ENCODE data around the gene KRTAP12-4.
A peak's percentile ranks its signal among the peaks of the same experiment; 100 is the strongest.
"Not testable (repeated sequence)": the region's sequence is repeated elsewhere in the genome, so short reads cannot be mapped to it uniquely, and the experiment has no call there.

Gene KRTAP12-4

DNA sequence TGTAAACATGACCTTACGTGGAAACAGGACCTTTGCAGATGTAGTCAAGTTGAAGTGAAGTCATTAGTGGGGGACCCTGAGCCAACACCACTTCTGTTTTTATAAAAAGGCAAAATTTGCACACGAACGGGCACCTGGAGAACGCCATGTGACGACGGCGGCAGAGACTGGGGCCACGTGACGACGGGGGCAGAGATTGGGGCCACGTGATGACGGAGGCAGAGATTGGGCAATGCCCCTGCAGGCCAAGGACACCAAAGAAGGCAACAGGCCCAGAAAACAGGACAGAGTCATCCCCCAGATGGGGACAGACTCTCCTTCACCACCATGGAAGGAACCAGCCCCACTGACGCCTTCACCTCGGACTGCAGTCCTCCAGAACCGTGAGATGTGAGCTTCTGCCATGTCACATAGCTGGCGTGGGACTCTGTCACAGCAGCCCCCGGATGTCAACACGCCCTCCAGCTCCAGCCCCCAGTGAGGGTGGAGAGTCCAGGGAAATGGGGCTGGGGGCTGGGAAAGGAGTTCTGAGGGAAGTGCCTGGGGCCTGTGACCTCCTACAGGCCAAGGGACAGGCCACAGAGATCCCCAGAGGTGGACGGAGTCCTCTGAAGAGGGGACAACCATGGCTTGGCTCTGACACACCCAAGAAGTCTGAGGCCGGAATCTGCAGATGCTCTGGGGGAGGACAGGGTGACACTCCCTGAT, 4.0 kb downstream of the KRTAP12-4 start:
- Histone ChIP-seq H3K27me3 (no peaks in the 10 kb centered on the region), H3K4me3 (no peak overlapping the region), H4K20me1 (no peaks in the 10 kb centered on the region), H3K36me3 (no peaks in the 10 kb centered on the region), H3K4me1 (peaks cover 0 to 72% (median 53%) of the 10 kb centered on the region in 10 experiments; a peak in 17 of 20 replicates), H3K4me2 (peak overlapping the region in 7 of 11 experiments; percentile 15 to 45 (median 20); a peak in 9 of 22 replicates), H3K9me3 (replicated peaks in 1 of 11) (peaks cover 19 to 66% (median 52%) of the 10 kb centered on the region in 11 experiments), H3K27ac (no peak overlapping the region), H3K9ac (no peak overlapping the region)
- TF ChIP-seq Cebpa-rat (IDR thresholded peaks at IDR 0.05), result no peak

DNA sequence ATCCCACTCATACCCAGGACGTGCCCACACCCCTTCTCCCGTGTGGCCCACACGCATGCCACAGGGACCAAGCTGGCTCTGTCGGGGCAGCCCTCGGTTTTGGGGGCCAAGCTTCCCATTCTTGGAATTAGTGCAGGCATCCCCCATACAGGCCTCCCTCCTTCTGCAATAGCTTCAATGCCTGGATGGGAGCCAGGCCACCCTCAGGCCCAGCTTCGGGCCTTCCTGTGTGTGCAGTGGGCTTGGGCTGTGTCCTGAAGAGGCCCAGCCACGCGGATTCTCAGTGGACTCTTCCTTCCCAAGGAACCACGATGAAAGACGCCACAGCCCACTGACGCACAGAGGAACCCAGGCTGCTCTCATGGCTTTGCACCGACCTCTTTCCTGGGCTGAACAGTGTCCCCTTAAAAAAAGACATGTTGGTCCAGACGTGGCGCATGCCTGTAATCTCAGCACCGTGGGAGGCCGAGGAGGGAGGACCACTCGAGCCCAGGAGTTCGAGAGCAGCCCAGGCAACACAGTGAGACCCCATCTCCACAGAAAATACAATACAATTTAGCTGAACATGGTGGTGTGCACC, 4.8 kb downstream of the KRTAP12-4 start:
- no peak for TF ChIP-seq Cebpa-rat (IDR thresholded peaks at IDR 0.05)
- H3K9me3 ChIP-seq (replicated peaks in 1 of 11), result peaks cover 27 to 66% (median 54%) of the 10 kb centered on the region in 11 experiments
- no peaks in the 10 kb centered on the region for H3K27me3 ChIP-seq
- peaks cover 0 to 68% (median 50%) of the 10 kb centered on the region in 10 experiments; a peak in 17 of 20 replicates for H3K4me1 ChIP-seq
- no peak overlapping the region for H3K9ac ChIP-seq
- H3K36me3 ChIP-seq, result no peaks in the 10 kb centered on the region
- H3K4me3 ChIP-seq, result no peak overlapping the region
- H3K27ac ChIP-seq, result no peak overlapping the region
- peak overlapping the region in 9 of 11 experiments; percentile 10 to 66 (median 41); a peak in 14 of 22 replicates for H3K4me2 ChIP-seq
- H4K20me1 ChIP-seq, result no peaks in the 10 kb centered on the region

DNA sequence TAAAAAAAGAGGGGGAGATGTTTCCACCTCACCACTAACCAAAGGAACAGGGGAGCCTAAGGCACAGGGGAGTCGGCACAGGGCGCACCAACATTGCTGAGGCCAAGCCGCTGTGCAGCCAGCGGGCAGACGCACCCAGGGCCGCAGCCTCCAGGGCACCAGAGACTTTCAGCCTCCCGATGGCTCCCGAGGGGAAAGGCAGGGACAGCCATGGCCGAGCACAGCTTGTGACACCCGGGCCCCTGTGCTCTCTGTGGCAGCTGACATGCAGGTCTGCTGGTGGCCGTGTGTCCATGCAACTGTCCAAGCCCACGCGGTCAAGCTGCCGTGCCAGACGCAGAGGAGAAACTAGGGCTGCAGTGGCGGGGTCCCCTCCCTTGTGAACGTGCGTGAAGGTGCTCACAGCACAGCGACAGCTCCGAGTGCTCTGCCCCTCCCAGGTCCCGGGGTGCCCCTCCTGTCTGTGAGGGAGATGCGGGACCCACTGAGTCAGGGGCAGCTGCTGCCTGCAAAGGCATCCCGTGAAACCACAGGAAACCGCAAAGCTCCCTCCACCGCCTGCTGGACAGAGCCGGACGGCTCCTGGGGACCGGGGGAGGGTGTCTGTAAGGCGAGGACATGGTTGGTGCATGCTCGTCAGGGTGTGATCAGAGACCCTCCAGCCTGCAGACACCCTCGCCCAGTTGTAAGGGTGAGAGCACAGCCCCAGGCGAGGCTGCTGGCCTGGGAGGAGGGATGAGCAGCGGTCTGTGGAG, 5.7 kb downstream of the KRTAP12-4 start:
- Histone ChIP-seq H3K4me2 (peak overlapping the region; percentile 10 to 66 (median 40); a peak in 17 of 22 replicates), H4K20me1 (no peaks in the 10 kb centered on the region), H3K4me1 (peaks cover 0 to 59% (median 41%) of the 10 kb centered on the region in 10 experiments; a peak in 17 of 20 replicates), H3K4me3 (no peak overlapping the region), H3K9me3 (replicated peaks in 1 of 11) (peaks cover 31 to 66% (median 54%) of the 10 kb centered on the region in 11 experiments), H3K36me3 (no peaks in the 10 kb centered on the region), H3K9ac (no peak overlapping the region), H3K27ac (no peak overlapping the region), H3K27me3 (no peaks in the 10 kb centered on the region)
- no peak for TF ChIP-seq Cebpa-rat (IDR thresholded peaks at IDR 0.05)

- no peak overlapping the region for H3K4me3 ChIP-seq
- H3K9ac ChIP-seq, result no peak overlapping the region
- H3K4me2 ChIP-seq, result peak overlapping the region in 6 of 11 experiments; percentile 0 to 43 (median 19); a peak in 4 of 22 replicates
- no peaks in the 10 kb centered on the region for H3K27me3 ChIP-seq
- H3K9me3 ChIP-seq (replicated peaks in 1 of 11), result peaks cover 40 to 66% (median 55%) of the 10 kb centered on the region in 11 experiments
- no peak overlapping the region for H3K27ac ChIP-seq
- H4K20me1 ChIP-seq, result no peaks in the 10 kb centered on the region
- TF ChIP-seq Cebpa-rat (IDR thresholded peaks at IDR 0.05), result no peak
- H3K4me1 ChIP-seq, result peaks cover 0 to 44% (median 31%) of the 10 kb centered on the region in 10 experiments; a peak in 17 of 20 replicates
- H3K36me3 ChIP-seq, result no peaks in the 10 kb centered on the region
Measured at GRCh38 chr21:44647222-44647552, 7.3 kb downstream of the KRTAP12-4 start.

DNA sequence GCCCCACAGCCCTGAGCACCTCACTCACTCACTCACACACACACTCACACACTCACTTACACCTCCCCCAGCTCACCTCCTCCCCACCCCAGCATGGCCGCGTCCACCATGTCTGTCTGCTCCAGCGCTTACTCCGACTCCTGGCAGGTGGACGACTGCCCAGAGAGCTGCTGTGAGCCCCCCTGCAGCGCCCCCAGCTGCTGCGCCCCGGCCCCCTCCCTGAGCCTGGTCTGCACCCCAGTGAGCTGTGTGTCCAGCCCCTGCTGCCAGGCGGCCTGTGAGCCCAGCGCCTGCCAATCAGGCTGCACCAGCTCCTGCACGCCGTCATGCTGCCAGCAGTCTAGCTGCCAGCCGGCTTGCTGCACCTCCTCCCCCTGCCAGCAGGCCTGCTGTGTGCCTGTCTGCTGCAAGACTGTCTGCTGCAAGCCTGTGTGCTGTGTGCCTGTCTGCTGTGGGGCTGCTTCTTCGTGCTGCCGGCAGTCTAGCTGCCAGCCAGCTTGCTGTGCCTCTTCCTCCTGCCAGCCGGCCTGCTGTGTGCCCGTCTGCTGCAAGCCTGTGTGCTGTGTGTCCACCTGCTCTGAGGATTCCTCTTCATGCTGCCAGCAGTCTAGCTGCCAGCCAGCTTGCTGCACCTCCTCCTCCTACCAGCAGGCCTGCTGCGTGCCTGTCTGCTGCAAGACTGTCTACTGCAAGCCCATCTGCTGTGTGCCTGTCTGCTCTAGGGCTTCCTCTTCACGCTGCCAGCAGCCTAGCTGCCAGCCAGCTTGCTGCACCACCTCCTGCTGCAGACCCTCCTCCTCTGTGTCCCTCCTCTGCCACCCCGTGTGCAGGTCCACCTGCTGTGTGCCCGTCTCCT, 7.9 kb downstream of the KRTAP12-4 start, which contains the start of gene KRTAP10-11:
Gene KRTAP10-11 (plus strand): TSS at position 49 of the 856 bp plus-strand sequence. CDS start 45 bp downstream, at position 94.
- not testable (repeated sequence) for H3K27me3 ChIP-seq, H3K27ac ChIP-seq
- peak within 1 kb of the TSS in 6 of 11 experiments; percentile 0 to 43 (median 19); a peak in 3 of 22 replicates for H3K4me2 ChIP-seq

DNA sequence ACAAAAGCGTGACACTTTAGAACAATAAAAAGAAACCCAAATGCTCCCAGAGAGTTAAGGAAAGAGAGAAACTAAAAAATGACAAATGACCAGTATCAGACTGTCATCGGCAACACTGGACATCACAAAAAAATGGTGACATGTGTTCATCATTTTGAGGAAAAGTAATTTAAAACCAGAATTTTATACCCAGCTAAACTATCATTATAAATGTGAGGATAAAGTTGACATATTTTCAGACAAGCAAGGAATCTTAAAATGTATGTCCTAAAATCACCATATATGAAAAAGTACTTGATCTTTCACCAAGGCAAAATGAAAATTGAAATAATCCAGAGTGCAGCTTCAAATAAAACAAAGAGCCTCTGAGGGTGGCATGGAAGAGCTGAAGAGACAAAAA, 9.6 kb downstream of the KRTAP12-4 start:
- H3K27me3 ChIP-seq, result no peaks in the 10 kb centered on the region
- H3K36me3 ChIP-seq, result no peaks in the 10 kb centered on the region
- H3K4me3 ChIP-seq, result peak overlapping the region in 1 of 10 experiments; percentile 7; a peak in 1 of 20 replicates
- no peak for TF ChIP-seq Cebpa-rat (IDR thresholded peaks at IDR 0.05)
- H3K27ac ChIP-seq, result no peak overlapping the region
- H3K4me1 ChIP-seq, result peaks cover 0 to 28% (median 22%) of the 10 kb centered on the region in 10 experiments; a peak in 17 of 20 replicates
- no peaks in the 10 kb centered on the region for H4K20me1 ChIP-seq
- H3K9me3 ChIP-seq (replicated peaks in 1 of 11), result peaks cover 58 to 67% (median 61%) of the 10 kb centered on the region in 11 experiments
- H3K4me2 ChIP-seq, result no peak overlapping the region
- no peak overlapping the region for H3K9ac ChIP-seq

More for the DNA sequence above, 7.9 kb downstream of the KRTAP12-4 start, which contains the start of gene KRTAP10-11:
- H3K9ac ChIP-seq, H4K20me1 ChIP-seq, H3K36me3 ChIP-seq: not testable (repeated sequence)
- Histone ChIP-seq H3K4me3 (peak within 1 kb of the TSS in 1 of 10 experiments; percentile 7; a peak in 1 of 20 replicates), H3K9me3 (replicated peaks in 1 of 11) (peaks cover 44 to 66% (median 55%) of the 10 kb centered on the region in 11 experiments), H3K4me1 (peaks cover 0 to 42% (median 31%) of the 10 kb centered on the region in 10 experiments; a peak in 17 of 20 replicates)

GRCh38 chr21:44643741-44644310, 10.6 kb downstream of the KRTAP12-4 start:
- Histone ChIP-seq H3K27me3 (no peaks in the 10 kb centered on the region), H3K4me1 (peaks cover 0 to 20% (median 13%) of the 10 kb centered on the region in 10 experiments; a peak in 17 of 20 replicates)

GRCh38 chr21:44640761-44641160, 13.7 kb downstream of the KRTAP12-4 start:
- Histone ChIP-seq H3K36me3 (no peaks in the 10 kb centered on the region), H3K27me3 (no peaks in the 10 kb centered on the region)
- TF ChIP-seq Cebpa-rat (IDR thresholded peaks at IDR 0.05), result no peak

More at GRCh38 chr21:44643741-44644310, 10.6 kb downstream of the KRTAP12-4 start:
- peaks cover 59 to 66% (median 61%) of the 10 kb centered on the region in 11 experiments for H3K9me3 ChIP-seq (replicated peaks in 1 of 11)
- no peak for TF ChIP-seq Cebpa-rat (IDR thresholded peaks at IDR 0.05)
- H3K36me3 ChIP-seq, result no peaks in the 10 kb centered on the region
- H3K4me2 ChIP-seq, result no peak overlapping the region
- no peaks in the 10 kb centered on the region for H4K20me1 ChIP-seq
- H3K27ac ChIP-seq, result no peak overlapping the region
- no peak overlapping the region for H3K9ac ChIP-seq
- H3K4me3 ChIP-seq, result 0 out of 20 replicates have a peak overlapping the region, but pooled peaks of 1 of the 10 experiments have one; percentile 11

More at GRCh38 chr21:44640761-44641160, 13.7 kb downstream of the KRTAP12-4 start:
- Histone ChIP-seq H4K20me1 (no peaks in the 10 kb centered on the region), H3K27ac (no peak overlapping the region), H3K9me3 (replicated peaks in 1 of 11) (peaks cover 59 to 65% (median 60%) of the 10 kb centered on the region in 11 experiments), H3K4me3 (no peak overlapping the region), H3K9ac (no peak overlapping the region), H3K4me2 (no peak overlapping the region), H3K4me1 (no peaks in the 10 kb centered on the region)
